Measurements from ENCODE around the gene SWI5. TPM values are rescaled to one million over a fixed set of nuclear protein-coding genes. Genes with fewer than 3 reads are reported as not detected.

Gene SWI5
- polyA plus RNA-seq, 3 donors: 14.4 to 18.0 (median 16.2) TPM

GRCh38 chr9:128325629-128326028 is 49.6 kb downstream of the SWI5 start:
- no peak overlapping the region for H2AFZ ChIP-seq (ENCODE audit: insufficient read depth, low read depth, low read length, poor library complexity, severe bottlenecking)
- peaks cover 20 to 23% of the 10 kb centered on the region in 2 donors for H3K4me1 ChIP-seq (ENCODE audit: control insufficient read depth in 1 of 2, insufficient read depth in 2 of 2, low read length in 2 of 2)
- no peak for TF ChIP-seq CTCF (IDR thresholded peaks at IDR 0.05)
- Mint-ChIP-seq H3K27ac (peak overlapping the region in 1 of 7 donors; percentile 45), H3K36me3 (peaks cover 24 to 28% of the 10 kb centered on the region in 2 donors), H3K9me3 (no peaks in the 10 kb centered on the region), H3K27me3 (ENCODE audit: low read depth in 3 of 3) (peaks cover 0 to 3% (median 1%) of the 10 kb centered on the region in 3 donors), H3K4me3 (no peak overlapping the region), H3K4me1 (peaks cover 14% of the 10 kb centered on the region)
- peaks cover 30% of the 10 kb centered on the region for H3K79me2 ChIP-seq (ENCODE audit: insufficient read depth, low read length)
- H3K27me3 ChIP-seq (ENCODE audit: control insufficient read depth in 2 of 2, insufficient read depth in 2 of 2, low read length in 2 of 2): no peaks in the 10 kb centered on the region
- WGBS (ENCODE audit: insufficient coverage): 87% methylated on average over 13 of the region's 13 CpGs
- H3K4me2 ChIP-seq (replicated peaks; ENCODE audit: extremely low read depth, low read length, poor library complexity, severe bottlenecking): no peak overlapping the region
- no peaks in the 10 kb centered on the region for H4K20me1 ChIP-seq (ENCODE audit: insufficient read depth, low read length)
- no peaks in the 10 kb centered on the region for H3K9me3 ChIP-seq (replicated peaks in 1 of 2; ENCODE audit: control insufficient read depth in 1 of 2, insufficient read depth in 1 of 2, low read length in 2 of 2)
- DNase-seq: no peak
- H3K36me3 ChIP-seq (replicated peaks in 1 of 2; ENCODE audit: control insufficient read depth in 1 of 2, insufficient read depth in 2 of 2, low read length in 2 of 2): peaks cover 8 to 30% of the 10 kb centered on the region in 2 donors
- intact Hi-C loops (cut with micrococcal nuclease): loop anchor here in 1 of 2 donors (10.0 kb wide), 1 partner anchor 49 kb away; the partner anchor contains the start of gene URM1
- no peak overlapping the region for H3K27ac ChIP-seq (ENCODE audit: low read depth in 1 of 2, low read length in 2 of 2)
- H3K9ac ChIP-seq (ENCODE audit: insufficient read depth, low read length, poor library complexity, severe bottlenecking): no peak overlapping the region
- no peak overlapping the region for H3K4me3 ChIP-seq (replicated peaks in 1 of 3; ENCODE audit: low read depth in 2 of 3, low read length in 3 of 3)

- intact Hi-C loops (cut with micrococcal nuclease): no loop called here
- peak overlapping the region in 1 of 7 donors; percentile 20 for H3K27ac Mint-ChIP-seq
- 99% methylated on average over 11 of the region's 11 CpGs for WGBS (ENCODE audit: insufficient coverage)
- H3K4me1 Mint-ChIP-seq: no peaks in the 10 kb centered on the region
- Histone ChIP-seq H3K4me1 (ENCODE audit: control insufficient read depth in 1 of 2, insufficient read depth in 2 of 2, low read length in 2 of 2) (no peaks in the 10 kb centered on the region), H3K27me3 (ENCODE audit: control insufficient read depth in 2 of 2, insufficient read depth in 2 of 2, low read length in 2 of 2) (no peaks in the 10 kb centered on the region), H3K4me3 (replicated peaks in 1 of 3; ENCODE audit: low read depth in 2 of 3, low read length in 3 of 3) (no peak overlapping the region), H4K20me1 (ENCODE audit: insufficient read depth, low read length) (no peaks in the 10 kb centered on the region), H2AFZ (ENCODE audit: insufficient read depth, low read depth, low read length, poor library complexity, severe bottlenecking) (no peak overlapping the region), H3K9ac (ENCODE audit: insufficient read depth, low read length, poor library complexity, severe bottlenecking) (no peak overlapping the region), H3K79me2 (ENCODE audit: insufficient read depth, low read length) (no peaks in the 10 kb centered on the region), H3K4me2 (replicated peaks; ENCODE audit: extremely low read depth, low read length, poor library complexity, severe bottlenecking) (no peak overlapping the region), H3K36me3 (replicated peaks in 1 of 2; ENCODE audit: control insufficient read depth in 1 of 2, insufficient read depth in 2 of 2, low read length in 2 of 2) (peaks cover 0 to 11% of the 10 kb centered on the region in 2 donors), H3K27ac (ENCODE audit: low read depth in 1 of 2, low read length in 2 of 2) (no peak overlapping the region), H3K9me3 (replicated peaks in 1 of 2; ENCODE audit: control insufficient read depth in 1 of 2, insufficient read depth in 1 of 2, low read length in 2 of 2) (no peaks in the 10 kb centered on the region)
- peaks cover 0 to 3% (median 0%) of the 10 kb centered on the region in 3 donors for H3K27me3 Mint-ChIP-seq (ENCODE audit: low read depth in 3 of 3)
- DNase-seq: no peak
- TF ChIP-seq CTCF (IDR thresholded peaks at IDR 0.05): no peak
- H3K4me3 Mint-ChIP-seq: peak overlapping the region in 1 of 2 donors; percentile 21
- no peaks in the 10 kb centered on the region for H3K9me3 Mint-ChIP-seq
- peaks cover 19 to 31% of the 10 kb centered on the region in 2 donors for H3K36me3 Mint-ChIP-seq
Observed at GRCh38 chr9:128333451-128333869, 57.4 kb downstream of the SWI5 start.

All from CD14-positive monocyte (primary cell).